H1 (cell line): Measurements from ENCODE around the gene TRIM45.

Experiments used
- CHD7 ChIP-seq: fragments of 300-600 bp; sonication (generic); IDR thresholded peaks from 2 replicates; pipeline ENCODE4 v1.7.1; 2012; ENCODE audit warnings: low read length, moderate library complexity, mild to moderate bottlenecking, inconsistent platforms; ENCODE audit not compliant: insufficient replicate concordance
- EZH2 ChIP-seq: fragments of 200-600 bp; sonication (generic); IDR thresholded peaks from 2 replicates; pipeline ENCODE4 v1.7.1; 2012; ENCODE audit warnings: low read depth, mild to moderate bottlenecking, moderate library complexity, low read length, inconsistent platforms; ENCODE audit not compliant: severe bottlenecking
- KDM1A ChIP-seq: fragments of 200-600, 300-600 bp; sonication (generic); IDR thresholded peaks from 2 replicates; pipeline ENCODE4 v1.7.1; 2016; ENCODE audit warnings: mild to moderate bottlenecking, low read length, borderline replicate concordance
- KDM5A ChIP-seq: fragments of 200-600 bp; IDR thresholded peaks from 2 replicates; pipeline ENCODE4 v1.7.1; 2012; ENCODE audit warnings: mild to moderate bottlenecking, low read length, inconsistent platforms, mixed read lengths
- POLR2A ChIP-seq, 2 experiments: IDR thresholded peaks; 1 replicate in 1 of 2; 2 replicates in 1 of 2; pipeline ENCODE4 v1.6.1; 2011; ENCODE audit warnings: low read depth in 2 of 2, low read length in 2 of 2, mild to moderate bottlenecking in 2 of 2; ENCODE audit errors: control extremely low read depth in 1 of 2
- POLR2AphosphoS5 ChIP-seq: IDR thresholded peaks from 2 replicates; pipeline ENCODE4 v1.6.1; 2011; ENCODE audit warnings: low read depth, low read length
- RAD21 ChIP-seq, 2 experiments: IDR thresholded peaks in 1 of 2; conservative IDR thresholded peaks in 1 of 2; 2 replicates each; pipeline ENCODE4 v1.6.1; 2011; ENCODE audit warnings: low read depth in 2 of 2, low read length in 2 of 2, improper control_type of control experiment in 1 of 2, inconsistent platforms in 1 of 2, mild to moderate bottlenecking in 1 of 2, moderate library complexity in 1 of 2
- TF ChIP-seq, protein P1 (sequence below), 3 experiments: IDR thresholded peaks; 1 replicate in 2 of 3; 2 replicates in 1 of 3; pipeline versions ENCODE4 v1.5.1 to v1.6.1; 2011; ENCODE audit warnings: low read length in 3 of 3, mild to moderate bottlenecking in 3 of 3, inconsistent platforms in 2 of 3, low read depth in 1 of 3, moderate library complexity in 1 of 3; ENCODE audit not compliant: insufficient read depth in 1 of 3; ENCODE audit errors: control extremely low read depth in 1 of 3

- TF ChIP-seq, protein P1, sequence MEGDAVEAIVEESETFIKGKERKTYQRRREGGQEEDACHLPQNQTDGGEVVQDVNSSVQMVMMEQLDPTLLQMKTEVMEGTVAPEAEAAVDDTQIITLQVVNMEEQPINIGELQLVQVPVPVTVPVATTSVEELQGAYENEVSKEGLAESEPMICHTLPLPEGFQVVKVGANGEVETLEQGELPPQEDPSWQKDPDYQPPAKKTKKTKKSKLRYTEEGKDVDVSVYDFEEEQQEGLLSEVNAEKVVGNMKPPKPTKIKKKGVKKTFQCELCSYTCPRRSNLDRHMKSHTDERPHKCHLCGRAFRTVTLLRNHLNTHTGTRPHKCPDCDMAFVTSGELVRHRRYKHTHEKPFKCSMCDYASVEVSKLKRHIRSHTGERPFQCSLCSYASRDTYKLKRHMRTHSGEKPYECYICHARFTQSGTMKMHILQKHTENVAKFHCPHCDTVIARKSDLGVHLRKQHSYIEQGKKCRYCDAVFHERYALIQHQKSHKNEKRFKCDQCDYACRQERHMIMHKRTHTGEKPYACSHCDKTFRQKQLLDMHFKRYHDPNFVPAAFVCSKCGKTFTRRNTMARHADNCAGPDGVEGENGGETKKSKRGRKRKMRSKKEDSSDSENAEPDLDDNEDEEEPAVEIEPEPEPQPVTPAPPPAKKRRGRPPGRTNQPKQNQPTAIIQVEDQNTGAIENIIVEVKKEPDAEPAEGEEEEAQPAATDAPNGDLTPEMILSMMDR (IDR thresholded peaks at IDR 0.05; ENCODE audit: control extremely low read depth in 1 of 3, insufficient read depth in 1 of 3, low read depth in 1 of 3, low read length in 3 of 3), result no peak
- TF ChIP-seq CHD7 (no peak), POLR2A (IDR thresholded peaks at IDR 0.05; ENCODE audit: control extremely low read depth in 1 of 2, low read depth in 2 of 2, low read length in 2 of 2) (no peak), KDM5A (no peak), RAD21 (IDR thresholded peaks at IDR 0.05 in 1 of 2, conservative IDR thresholded peaks at IDR 0.05 in 1 of 2; ENCODE audit: low read depth in 2 of 2, low read length in 2 of 2) (no peak), KDM1A (no peak), POLR2AphosphoS5 (no peak), EZH2 (no peak)
Observed at GRCh38 chr1:117164209-117164608, 42.7 kb upstream of the TRIM45 start.
